ENCODE measurements around the gene VWA5B2. TPM values are rescaled to one million over a fixed set of nuclear protein-coding genes. Genes with fewer than 3 reads are reported as not detected.
A peak's percentile ranks its signal among the peaks of the same experiment; 100 is the strongest.

Gene VWA5B2
- total and polyA plus RNA-seq, 4 donors, result 0.12 to 1.7 (median 0.86) TPM

- Histone ChIP-seq H3K36me3 (ENCODE audit: control insufficient read depth in 4 of 4, insufficient read depth in 4 of 4, low read length in 4 of 4) (peaks cover 0 to 6% (median under 1%) of the 10 kb centered on the region in 4 donors), H3K4me3 (peak overlapping the region; percentile 80), H3K9me3 (ENCODE audit: control insufficient read depth in 4 of 4, insufficient read depth in 3 of 4, low read length in 3 of 4) (no peaks in the 10 kb centered on the region), H3K4me1 (ENCODE audit: control insufficient read depth in 5 of 5, insufficient read depth in 5 of 5, low read length in 5 of 5) (peaks cover 0 to 13% (median 3%) of the 10 kb centered on the region in 5 donors), H3K9ac (ENCODE audit: insufficient read depth in 1 of 2, low read length in 2 of 2) (peak overlapping the region in 1 of 2 donors; percentile 39), H3K27ac (ENCODE audit: low read depth in 1 of 2, low read length in 1 of 2) (peak overlapping the region in 1 of 2 donors; percentile 71), H3K27me3 (ENCODE audit: control insufficient read depth in 3 of 3, insufficient read depth in 3 of 3, low read length in 2 of 3) (no peaks in the 10 kb centered on the region)
- WGBS, 2 donors, result 13 to 15% methylated on average over 20 of the region's 20 CpGs
- TF ChIP-seq CTCF (IDR thresholded peaks at IDR 0.05; ENCODE audit: control extremely low read depth, extremely low read depth), result peak; percentile 78
- DNase-seq, result peak; percentile 78 to 81 (median 81)
- peak; percentile 83 for ATAC-seq (ENCODE audit: insufficient read depth, low FRiP score)
Measured at GRCh38 chr3:184250167-184250828, 20.9 kb downstream of the VWA5B2 start.

- Histone ChIP-seq H3K9me3 (ENCODE audit: control insufficient read depth in 4 of 4, insufficient read depth in 3 of 4, low read length in 3 of 4) (no peaks in the 10 kb centered on the region), H3K4me3 (no peak overlapping the region), H3K4me1 (ENCODE audit: control insufficient read depth in 5 of 5, insufficient read depth in 5 of 5, low read length in 5 of 5) (peaks cover 0 to 8% (median 0%) of the 10 kb centered on the region in 5 donors), H3K36me3 (ENCODE audit: control insufficient read depth in 4 of 4, insufficient read depth in 4 of 4, low read length in 4 of 4) (peaks cover 0 to 4% (median 0%) of the 10 kb centered on the region in 4 donors), H3K27me3 (ENCODE audit: control insufficient read depth in 3 of 3, insufficient read depth in 3 of 3, low read length in 2 of 3) (peaks cover 0 to 14% (median 10%) of the 10 kb centered on the region in 3 donors), H3K9ac (ENCODE audit: insufficient read depth in 1 of 2, low read length in 2 of 2) (no peak overlapping the region), H3K27ac (ENCODE audit: low read depth in 1 of 2, low read length in 1 of 2) (no peak overlapping the region)
- DNase-seq (no peak), ATAC-seq (ENCODE audit: insufficient read depth, low FRiP score) (no peak)
- TF ChIP-seq CTCF (IDR thresholded peaks at IDR 0.05; ENCODE audit: control extremely low read depth, extremely low read depth), result no peak
- 95 to 97% methylated on average over 3 of the region's 3 CpGs for whole genome bisulfite sequencing, 2 donors
Measured at GRCh38 chr3:184255291-184256039, 26.1 kb downstream of the VWA5B2 start.

- Histone ChIP-seq H3K4me1 (ENCODE audit: control insufficient read depth in 5 of 5, insufficient read depth in 5 of 5, low read length in 5 of 5) (peaks cover 0 to 23% (median 5%) of the 10 kb centered on the region in 5 donors), H3K27ac (ENCODE audit: low read depth in 1 of 2, low read length in 1 of 2) (no peak overlapping the region), H3K36me3 (ENCODE audit: control insufficient read depth in 4 of 4, insufficient read depth in 4 of 4, low read length in 4 of 4) (peaks cover 0 to 4% (median 0%) of the 10 kb centered on the region in 4 donors), H3K4me3 (no peak overlapping the region), H3K27me3 (ENCODE audit: control insufficient read depth in 3 of 3, insufficient read depth in 3 of 3, low read length in 2 of 3) (peaks cover 0 to 26% (median 15%) of the 10 kb centered on the region in 3 donors), H3K9me3 (ENCODE audit: control insufficient read depth in 4 of 4, insufficient read depth in 3 of 4, low read length in 3 of 4) (no peaks in the 10 kb centered on the region), H3K9ac (ENCODE audit: insufficient read depth in 1 of 2, low read length in 2 of 2) (no peak overlapping the region)
- DNase-seq (no peak), ATAC-seq (ENCODE audit: insufficient read depth, low FRiP score) (no peak)
- TF ChIP-seq CTCF (IDR thresholded peaks at IDR 0.05; ENCODE audit: control extremely low read depth, extremely low read depth), result no peak
- 95 to 96% methylated on average over 23 of the region's 23 CpGs for WGBS, 2 donors
Measured at GRCh38 chr3:184257083-184257915, 27.9 kb downstream of the VWA5B2 start.

Measured in lung (tissue), 12 donors.